Left cardiac atrium (tissue), 4 donors: ENCODE results near the gene FAM193A. TPM values are rescaled to one million over a fixed set of nuclear protein-coding genes. Genes with fewer than 3 reads are reported as not detected.

Experiments used
- ATAC-seq, 2 donors: fragments of 200-7000 bp; cut with Tn5 transposase; one replicate each; pipeline ENCODE4 v1.9.1; 2020; ENCODE audit warnings: mild to moderate bottlenecking in 2 of 2, moderate library complexity in 2 of 2
- DNase-seq: peaks from one replicate; pipeline ENCODE4 v3.0.0-alpha.2; 2020
- intact Hi-C, 2 donors: fragments of 100-400 bp; cut with DNase I; formaldehyde crosslinking; loops; one replicate each; pipeline versions ENCODE4 v1.14.1 to v1.15.1; 2022 to 2023
- total RNA-seq, 2 donors: library from RNA; stranded (reverse); fragmentation: NEBNext Ultra II Directional; extraction: Animal tissue kit (Norgen Biotek cat#: 25700); gene quantifications; one replicate each; pipeline ENCODE4 v1.2.1, GENCODE V29; 2021
- donor health status: DM: no; HTN: yes; CAD: no.
- donor health status: DM: no; HTN: yes; CAD: no; lungs with severe emphysema.
- donor health status: DM: yes; HTN: yes; CAD: no.
- donor health status: Dilated cardiomyopathy.

The FAM193A gene
- total RNA-seq, 2 donors from 2014 or later = 15.1 to 16.6 TPM

- ATAC-seq (no peak), DNase-seq (no peak)
- intact Hi-C loops = no loop called here
Measured at GRCh38 chr4:2781911-2782310, 245.5 kb downstream of the FAM193A start.

Other genes starting within 250 kb of the FAM193A start
- gene ZFYVE28, start 118.0 kb upstream of the FAM193A start, total RNA-seq = 1 to 10 TPM; 5.2 to 7.2 TPM
- gene CFAP99, start 117.7 kb upstream of the FAM193A start, total RNA-seq = not detected
- gene RNF4, start 67.5 kb upstream of the FAM193A start, total RNA-seq = 10 to 100 TPM; 22.5 to 37.0 TPM
- 10 to 100 TPM; 23.2 to 31.4 TPM for gene TNIP2, start 219.7 kb downstream of the FAM193A start, total RNA-seq